Activated CD4-positive, alpha-beta T cell treated with anti-CD3 and anti-CD28 coated beads, Interleukin-2, Interleukin-6, amounts not matched to agents 100 ng/mL and 50 ng/mL, durations not matched to agents 16 hours and 8 hours (primary cell): ENCODE results near the gene PPM1N.
"Not testable (repeated sequence)": the region's sequence is repeated elsewhere in the genome, so short reads cannot be mapped to it uniquely, and the experiment has no call there.

ENCODE experiments used
- DNase-seq: peaks from one replicate; pipeline ENCODE4 v3.0.0-alpha.2; 2020

PPM1N gene

GRCh38 chr19:45510352-45510751 lies 12.1 kb downstream of the PPM1N start:
- not testable (repeated sequence) for DNase-seq

- no peak for DNase-seq
Observed at GRCh38 chr19:45511074-45511473, 12.8 kb downstream of the PPM1N start.

- DNase-seq = no peak
Observed at GRCh38 chr19:45512881-45513483, 14.7 kb downstream of the PPM1N start.

GRCh38 chr19:45514376-45515051 lies 16.3 kb downstream of the PPM1N start:
- DNase-seq = no peak

- DNase-seq = peak; percentile 67
Observed at GRCh38 chr19:45515081-45515624, 16.9 kb downstream of the PPM1N start.

- no peak for DNase-seq
Observed at GRCh38 chr19:45515807-45516401, 17.7 kb downstream of the PPM1N start.

- DNase-seq = no peak
Observed at GRCh38 chr19:45517238-45517637, 19.0 kb downstream of the PPM1N start.

- no peak for DNase-seq
Observed at GRCh38 chr19:45517641-45518468, 19.6 kb downstream of the PPM1N start.

GRCh38 chr19:45518469-45518826 lies 20.2 kb downstream of the PPM1N start:
- DNase-seq = no peak

- no peak for DNase-seq
Observed at GRCh38 chr19:45522010-45522941, 24.0 kb downstream of the PPM1N start.

- peak; percentile 88 for DNase-seq
Observed at GRCh38 chr19:45523642-45524256, 25.5 kb downstream of the PPM1N start.

GRCh38 chr19:45524575-45525129 lies 26.4 kb downstream of the PPM1N start:
- no peak for DNase-seq

GRCh38 chr19:45526143-45526542 lies 27.9 kb downstream of the PPM1N start:
- peak; percentile 35 for DNase-seq

GRCh38 chr19:45526971-45527370 lies 28.7 kb downstream of the PPM1N start:
- no peak for DNase-seq

GRCh38 chr19:45527731-45528130 lies 29.5 kb downstream of the PPM1N start:
- no peak for DNase-seq

GRCh38 chr19:45528149-45528743 lies 30.0 kb downstream of the PPM1N start:
- no peak for DNase-seq

- no peak for DNase-seq
Observed at GRCh38 chr19:45528744-45529419, 30.6 kb downstream of the PPM1N start.

- DNase-seq = no peak
Observed at GRCh38 chr19:45529420-45529785, 31.2 kb downstream of the PPM1N start.

- no peak for DNase-seq
Observed at GRCh38 chr19:45531349-45531748, 33.1 kb downstream of the PPM1N start.

GRCh38 chr19:45539459-45539858 lies 41.2 kb downstream of the PPM1N start:
- no peak for DNase-seq
